GM23338 (cell line): ENCODE results near the gene APOL2. TPM values are rescaled to one million over a fixed set of nuclear protein-coding genes. Genes with fewer than 3 reads are reported as not detected.

Experiments
- ATAC-seq: fragments of 200-7000 bp; cut with Tn5 transposase; 3 replicates; pipeline ENCODE4 v1.9.1; 2020
- DNase-seq: peaks from one replicate; pipeline ENCODE4 v3.0.0-alpha.2; 2015; ENCODE audit warnings: low spot score
- H2AFZ ChIP-seq: fragments of 200-600 bp; sonication (generic); 2 replicates; pipeline ENCODE4 v1.8.0; 2016; ENCODE audit warnings: antibody characterized with exemption, mild to moderate bottlenecking, moderate library complexity
- H3F3A ChIP-seq: fragments of 200-600 bp; sonication (generic); replicated peaks from 2 replicates; pipeline ENCODE4 v1.8.0; 2017; ENCODE audit warnings: antibody characterized with exemption, mixed run types, low read depth
- H3K27ac ChIP-seq: fragments of 200-600 bp; sonication (generic); 2 replicates; pipeline ENCODE4 v1.6.1; 2016; ENCODE audit warnings: low read depth
- H3K27me3 ChIP-seq: fragments of 200-600 bp; sonication (generic); 2 replicates; pipeline ENCODE4 v1.8.0; 2016; ENCODE audit warnings: mild to moderate bottlenecking, mixed run types, moderate library complexity; ENCODE audit not compliant: insufficient read depth
- H3K36me3 ChIP-seq: fragments of 200-600 bp; sonication (generic); 2 replicates; pipeline ENCODE4 v1.8.0; 2016; ENCODE audit warnings: mild to moderate bottlenecking; ENCODE audit not compliant: insufficient read depth
- H3K4me1 ChIP-seq: fragments of 200-600 bp; sonication (generic); 2 replicates; pipeline ENCODE4 v1.8.0; 2016; ENCODE audit warnings: mild to moderate bottlenecking, moderate library complexity; ENCODE audit not compliant: insufficient read depth
- H3K4me2 ChIP-seq: fragments of 200-600 bp; sonication (generic); 2 replicates; pipeline ENCODE4 v1.7.1; 2017; ENCODE audit warnings: mixed run types
- H3K4me3 ChIP-seq: fragments of 200-600 bp; sonication (generic); 2 replicates; pipeline ENCODE4 v1.6.1; 2016; ENCODE audit warnings: mixed run types
- H3K79me2 ChIP-seq: fragments of 200-600 bp; sonication (generic); replicated peaks from 2 replicates; pipeline ENCODE4 v1.8.0; 2017; ENCODE audit warnings: mild to moderate bottlenecking; ENCODE audit not compliant: insufficient read depth
- H3K9me2 ChIP-seq: fragments of 200-600 bp; sonication (generic); 2 replicates; pipeline ENCODE4 v1.8.0; 2017; ENCODE audit not compliant: insufficient read depth
- H4K20me1 ChIP-seq: fragments of 200-600 bp; sonication (generic); replicated peaks from 2 replicates; pipeline ENCODE4 v1.8.0; 2017; ENCODE audit warnings: mild to moderate bottlenecking; ENCODE audit not compliant: insufficient read depth
- H3K27ac Mint-ChIP-seq: 2 replicates; pipeline ENCODE4 v1.8.0; 2020; ENCODE audit warnings: inconsistent platforms, mild to moderate bottlenecking, moderate library complexity, mixed read lengths
- H3K27me3 Mint-ChIP-seq: 3 replicates; pipeline ENCODE4 v1.8.0; 2022; ENCODE audit warnings: low read depth, mild to moderate bottlenecking, moderate library complexity, mixed read lengths, inconsistent platforms; ENCODE audit not compliant: insufficient read depth, poor library complexity
- H3K36me3 Mint-ChIP-seq: 3 replicates; pipeline ENCODE4 v1.8.0; 2021; ENCODE audit warnings: low read depth, mild to moderate bottlenecking, inconsistent platforms, moderate library complexity, mixed read lengths
- H3K4me1 Mint-ChIP-seq: 3 replicates; pipeline ENCODE4 v1.8.0; 2020; ENCODE audit warnings: mild to moderate bottlenecking, inconsistent platforms, mixed read lengths
- H3K4me3 Mint-ChIP-seq: 3 replicates; pipeline ENCODE4 v1.8.0; 2021; ENCODE audit warnings: moderate library complexity, mild to moderate bottlenecking, inconsistent platforms, mixed read lengths
- H3K9me3 Mint-ChIP-seq: 3 replicates; pipeline ENCODE4 v1.8.0; 2020; ENCODE audit warnings: moderate library complexity, mild to moderate bottlenecking, inconsistent platforms, mixed read lengths
- CREB1 ChIP-seq: fragments of 250-450 bp; sonication (Bioruptor Pico); IDR thresholded peaks from 2 replicates; pipeline ENCODE4 v1.5.0; 2020; ENCODE audit warnings: low read depth, mild to moderate bottlenecking, moderate library complexity
- EZH2 ChIP-seq: fragments of 200-600 bp; sonication (generic); IDR thresholded peaks from one replicate; pipeline ENCODE4 v1.8.0; 2017; ENCODE audit warnings: antibody characterized with exemption, mild to moderate bottlenecking, low read depth; ENCODE audit not compliant: unreplicated experiment
- EZH2phosphoT487 ChIP-seq: fragments of 200-600 bp; sonication (generic); IDR thresholded peaks from one replicate; pipeline ENCODE4 v1.8.1; 2018; ENCODE audit warnings: antibody characterized with exemption; ENCODE audit not compliant: unreplicated experiment
- NANOG ChIP-seq: IDR thresholded peaks from 2 replicates; pipeline ENCODE4 v1.6.1; 2016; ENCODE audit warnings: antibody characterized with exemption, borderline replicate concordance
- REST ChIP-seq: IDR thresholded peaks from one replicate; pipeline ENCODE4 v1.6.1; 2018; ENCODE audit warnings: antibody characterized with exemption; ENCODE audit not compliant: unreplicated experiment
- STAT1 ChIP-seq: IDR thresholded peaks from one replicate; pipeline ENCODE4 v1.6.1; 2016; ENCODE audit warnings: antibody characterized with exemption; ENCODE audit not compliant: unreplicated experiment
- ZNF331 ChIP-seq: fragments of 250-450 bp; sonication (Bioruptor Pico); IDR thresholded peaks from 2 replicates; pipeline ENCODE4 v1.5.0; 2020; ENCODE audit warnings: low read depth, mild to moderate bottlenecking, moderate library complexity
- polyA plus RNA-seq: library from polyadenylated mRNA; unstranded; fragments of >200 nt; fragmentation: Nextera tagmentation; extraction: Ambion mirVana; gene quantifications from 2 replicates; pipeline ENCODE4 v1.2.1, GENCODE V29; 2016
- total RNA-seq: library from RNA; depleted of rRNA; stranded (reverse); fragments of >200 nt; shearing (Covaris generic); gene quantifications from 2 replicates; pipeline ENCODE4 v1.2.3, GENCODE V29; 2014
- TF ChIP-seq, protein P1 (sequence below): fragments of 250-450 bp; sonication (Bioruptor Pico); IDR thresholded peaks from 2 replicates; pipeline ENCODE4 v1.5.0; 2020; ENCODE audit warnings: mild to moderate bottlenecking, moderate library complexity
- TF ChIP-seq, protein P2 (sequence below): IDR thresholded peaks from 2 replicates; pipeline ENCODE4 v1.6.1; 2016; ENCODE audit warnings: antibody characterized with exemption

Gene APOL2
- total and polyA plus RNA-seq, 2 experiments from 2014 or later = 5.5 to 10.4 TPM

DNA sequence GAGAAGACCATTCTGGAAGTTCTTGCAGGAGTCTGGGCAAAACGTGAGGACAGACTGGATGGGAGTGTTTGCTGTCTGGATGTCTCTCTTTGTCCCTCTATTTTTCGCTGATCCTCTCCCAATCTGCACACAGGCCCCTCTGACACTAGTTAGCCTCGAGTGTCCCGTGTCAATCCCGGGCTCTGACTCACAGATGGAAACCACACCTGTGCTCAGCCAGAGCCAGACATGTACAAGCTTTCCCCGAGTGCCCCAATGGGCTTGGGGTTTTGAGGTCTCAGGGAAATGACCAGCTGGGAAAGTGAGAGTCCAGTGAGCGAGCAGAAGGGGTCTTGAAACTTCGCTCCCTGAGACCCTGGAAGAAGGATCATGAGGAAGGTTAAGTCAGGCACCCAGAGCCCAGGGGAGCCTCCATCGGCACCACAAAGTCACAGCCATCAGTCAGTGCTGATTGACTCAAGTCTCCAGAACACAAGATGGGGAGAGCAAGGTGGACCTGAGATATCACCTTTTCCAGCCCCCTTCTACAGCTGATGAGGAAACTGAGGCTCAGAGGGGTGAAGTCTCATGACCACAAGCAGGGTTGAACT lies 13.9 kb downstream of the APOL2 start (continued):
- TF ChIP-seq REST = no peak

- no peak overlapping the region for H3K4me3 ChIP-seq
- H3K4me2 ChIP-seq = no peak overlapping the region
- no peaks in the 10 kb centered on the region for H3K9me2 ChIP-seq
- DNase-seq = no peak
- Mint-ChIP-seq H3K27ac (no peak overlapping the region), H3K4me3 (no peak overlapping the region), H3K27me3 (peaks cover 8% of the 10 kb centered on the region), H3K36me3 (peaks cover 26% of the 10 kb centered on the region), H3K4me1 (peaks cover 9% of the 10 kb centered on the region; the same call in 2 of the 3 replicates), H3K9me3 (no peaks in the 10 kb centered on the region; the same call in 2 of the 3 replicates)
- no peaks in the 10 kb centered on the region for H4K20me1 ChIP-seq
- H2AFZ ChIP-seq = no peak overlapping the region
- TF ChIP-seq, protein P1, sequence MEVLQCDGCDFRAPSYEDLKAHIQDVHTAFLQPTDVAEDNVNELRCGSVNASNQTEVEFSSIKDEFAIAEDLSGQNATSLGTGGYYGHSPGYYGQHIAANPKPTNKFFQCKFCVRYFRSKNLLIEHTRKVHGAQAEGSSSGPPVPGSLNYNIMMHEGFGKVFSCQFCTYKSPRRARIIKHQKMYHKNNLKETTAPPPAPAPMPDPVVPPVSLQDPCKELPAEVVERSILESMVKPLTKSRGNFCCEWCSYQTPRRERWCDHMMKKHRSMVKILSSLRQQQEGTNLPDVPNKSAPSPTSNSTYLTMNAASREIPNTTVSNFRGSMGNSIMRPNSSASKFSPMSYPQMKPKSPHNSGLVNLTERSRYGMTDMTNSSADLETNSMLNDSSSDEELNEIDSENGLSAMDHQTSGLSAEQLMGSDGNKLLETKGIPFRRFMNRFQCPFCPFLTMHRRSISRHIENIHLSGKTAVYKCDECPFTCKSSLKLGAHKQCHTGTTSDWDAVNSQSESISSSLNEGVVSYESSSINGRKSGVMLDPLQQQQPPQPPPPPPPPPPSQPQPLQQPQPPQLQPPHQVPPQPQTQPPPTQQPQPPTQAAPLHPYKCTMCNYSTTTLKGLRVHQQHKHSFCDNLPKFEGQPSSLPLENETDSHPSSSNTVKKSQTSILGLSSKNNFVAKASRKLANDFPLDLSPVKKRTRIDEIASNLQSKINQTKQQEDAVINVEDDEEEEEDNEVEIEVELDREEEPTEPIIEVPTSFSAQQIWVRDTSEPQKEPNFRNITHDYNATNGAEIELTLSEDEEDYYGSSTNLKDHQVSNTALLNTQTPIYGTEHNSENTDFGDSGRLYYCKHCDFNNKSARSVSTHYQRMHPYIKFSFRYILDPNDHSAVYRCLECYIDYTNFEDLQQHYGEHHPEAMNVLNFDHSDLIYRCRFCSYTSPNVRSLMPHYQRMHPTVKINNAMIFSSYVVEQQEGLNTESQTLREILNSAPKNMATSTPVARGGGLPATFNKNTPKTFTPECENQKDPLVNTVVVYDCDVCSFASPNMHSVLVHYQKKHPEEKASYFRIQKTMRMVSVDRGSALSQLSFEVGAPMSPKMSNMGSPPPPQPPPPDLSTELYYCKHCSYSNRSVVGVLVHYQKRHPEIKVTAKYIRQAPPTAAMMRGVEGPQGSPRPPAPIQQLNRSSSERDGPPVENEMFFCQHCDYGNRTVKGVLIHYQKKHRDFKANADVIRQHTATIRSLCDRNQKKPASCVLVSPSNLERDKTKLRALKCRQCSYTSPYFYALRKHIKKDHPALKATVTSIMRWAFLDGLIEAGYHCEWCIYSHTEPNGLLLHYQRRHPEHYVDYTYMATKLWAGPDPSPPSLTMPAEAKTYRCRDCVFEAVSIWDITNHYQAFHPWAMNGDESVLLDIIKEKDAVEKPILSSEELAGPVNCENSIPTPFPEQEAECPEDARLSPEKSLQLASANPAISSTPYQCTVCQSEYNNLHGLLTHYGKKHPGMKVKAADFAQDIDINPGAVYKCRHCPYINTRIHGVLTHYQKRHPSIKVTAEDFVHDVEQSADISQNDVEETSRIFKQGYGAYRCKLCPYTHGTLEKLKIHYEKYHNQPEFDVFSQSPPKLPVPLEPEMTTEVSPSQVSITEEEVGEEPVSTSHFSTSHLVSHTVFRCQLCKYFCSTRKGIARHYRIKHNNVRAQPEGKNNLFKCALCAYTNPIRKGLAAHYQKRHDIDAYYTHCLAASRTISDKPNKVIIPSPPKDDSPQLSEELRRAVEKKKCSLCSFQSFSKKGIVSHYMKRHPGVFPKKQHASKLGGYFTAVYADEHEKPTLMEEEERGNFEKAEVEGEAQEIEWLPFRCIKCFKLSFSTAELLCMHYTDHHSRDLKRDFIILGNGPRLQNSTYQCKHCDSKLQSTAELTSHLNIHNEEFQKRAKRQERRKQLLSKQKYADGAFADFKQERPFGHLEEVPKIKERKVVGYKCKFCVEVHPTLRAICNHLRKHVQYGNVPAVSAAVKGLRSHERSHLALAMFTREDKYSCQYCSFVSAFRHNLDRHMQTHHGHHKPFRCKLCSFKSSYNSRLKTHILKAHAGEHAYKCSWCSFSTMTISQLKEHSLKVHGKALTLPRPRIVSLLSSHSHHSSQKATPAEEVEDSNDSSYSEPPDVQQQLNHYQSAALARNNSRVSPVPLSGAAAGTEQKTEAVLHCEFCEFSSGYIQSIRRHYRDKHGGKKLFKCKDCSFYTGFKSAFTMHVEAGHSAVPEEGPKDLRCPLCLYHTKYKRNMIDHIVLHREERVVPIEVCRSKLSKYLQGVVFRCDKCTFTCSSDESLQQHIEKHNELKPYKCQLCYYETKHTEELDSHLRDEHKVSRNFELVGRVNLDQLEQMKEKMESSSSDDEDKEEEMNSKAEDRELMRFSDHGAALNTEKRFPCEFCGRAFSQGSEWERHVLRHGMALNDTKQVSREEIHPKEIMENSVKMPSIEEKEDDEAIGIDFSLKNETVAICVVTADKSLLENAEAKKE = no peak
- TF ChIP-seq REST = no peak
- TF ChIP-seq, protein P2, sequence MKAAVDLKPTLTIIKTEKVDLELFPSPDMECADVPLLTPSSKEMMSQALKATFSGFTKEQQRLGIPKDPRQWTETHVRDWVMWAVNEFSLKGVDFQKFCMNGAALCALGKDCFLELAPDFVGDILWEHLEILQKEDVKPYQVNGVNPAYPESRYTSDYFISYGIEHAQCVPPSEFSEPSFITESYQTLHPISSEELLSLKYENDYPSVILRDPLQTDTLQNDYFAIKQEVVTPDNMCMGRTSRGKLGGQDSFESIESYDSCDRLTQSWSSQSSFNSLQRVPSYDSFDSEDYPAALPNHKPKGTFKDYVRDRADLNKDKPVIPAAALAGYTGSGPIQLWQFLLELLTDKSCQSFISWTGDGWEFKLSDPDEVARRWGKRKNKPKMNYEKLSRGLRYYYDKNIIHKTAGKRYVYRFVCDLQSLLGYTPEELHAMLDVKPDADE = no peak
- no peak for TF ChIP-seq STAT1
- no peak for TF ChIP-seq ZNF331
- TF ChIP-seq EZH2phosphoT487 = no peak
- no peak for TF ChIP-seq CREB1 (CRISPR knock-in tag)
- TF ChIP-seq NANOG = no peak
- TF ChIP-seq EZH2 = no peak
- H3K79me2 ChIP-seq = no peaks in the 10 kb centered on the region
- no peaks in the 10 kb centered on the region for H3F3A ChIP-seq
- peaks cover 3% of the 10 kb centered on the region; the same call in 1 of the 2 replicates for H3K4me1 ChIP-seq
- ATAC-seq = no peak
- H3K27me3 ChIP-seq = no peaks in the 10 kb centered on the region
- H3K27ac ChIP-seq = no peak overlapping the region
- H3K36me3 ChIP-seq = no peaks in the 10 kb centered on the region
These were observed 15.1 kb downstream of the APOL2 start for GRCh38 chr22:36224245-36224644.
